HEK293 (cell line): ENCODE measurements around the gene MPC2.

ENCODE experiments used
- CTCF ChIP-seq: fragments of 450-650 bp; formaldehyde crosslinking; IDR thresholded peaks from 2 replicates; pipeline ENCODE4 v1.5.1; 2016; ENCODE audit warnings: missing biosample characterization, missing genetic modification characterization
- HOXA7 ChIP-seq: sonication (generic); formaldehyde crosslinking; IDR thresholded peaks from 2 replicates; pipeline ENCODE4 v1.8.1; 2022; ENCODE audit warnings: missing genetic modification reagents, borderline replicate concordance
- PRDM1 ChIP-seq: fragments of 450-650 bp; formaldehyde crosslinking; IDR thresholded peaks from 2 replicates; pipeline ENCODE4; 2016; ENCODE audit warnings: missing biosample characterization, missing genetic modification characterization
- YY2 ChIP-seq: fragments of 450-650 bp; formaldehyde crosslinking; IDR thresholded peaks from 2 replicates; pipeline ENCODE4 v1.5.1; 2016; ENCODE audit warnings: missing biosample characterization, missing genetic modification characterization
- ZBTB11 ChIP-seq: fragments of 450-650 bp; formaldehyde crosslinking; conservative IDR thresholded peaks from 2 replicates; pipeline ENCODE4 v1.5.1; 2016; ENCODE audit warnings: low read depth, missing biosample characterization, missing genetic modification characterization
- ZBTB26 ChIP-seq: fragments of 450-650 bp; formaldehyde crosslinking; optimal IDR thresholded peaks from 2 replicates; pipeline ENCODE3; 2016; ENCODE audit warnings: missing biosample characterization, mild to moderate bottlenecking, missing genetic modification characterization
- ZNF274 ChIP-seq, 2 experiments: fragments of 200-500 bp in 1 of 2; fragments of 450-650 bp in 1 of 2; sonication (Bioruptor generic) in 1 of 2; formaldehyde crosslinking in 1 of 2; IDR thresholded peaks; 2 replicates each; pipeline versions ENCODE4 v1.5.1 to v1.6.1; 2014 to 2016; ENCODE audit warnings: borderline replicate concordance in 1 of 2, inconsistent platforms in 1 of 2, low read length in 1 of 2, missing biosample characterization in 1 of 2, missing genetic modification characterization in 1 of 2

- TF ChIP-seq YY2 (tag by site-specific recombination) (no peak), CTCF (tag by site-specific recombination) (no peak), HOXA7 (no peak), PRDM1 (tag by site-specific recombination) (no peak), ZBTB26 (tag by site-specific recombination) (no peak), ZNF274 (IDR thresholded peaks at IDR 0.05; ENCODE audit: low read length) (no peak), ZNF274 (tag by site-specific recombination; IDR thresholded peaks at IDR 0.05; ENCODE audit: borderline replicate concordance) (no peak), ZBTB11 (tag by site-specific recombination) (no peak)
Measured at GRCh38 chr1:167890400-167890799, 46.5 kb downstream of the MPC2 start.
